Hypothalamus (tissue), 51 donors: ENCODE results near the gene CRHR2.

ENCODE experiments used
- DNase-seq, 51 donors: peaks; one replicate each; lab custom pipeline; 2025; lab: John Stamatoyannopoulos, UW

The CRHR2 gene

GRCh38 chr7:30683816-30684215 lies 1.6 kb upstream of the CRHR2 start:
- DNase-seq, result peak in 10 of 51 donors; percentile 3 to 34 (median 11)

- no peak for DNase-seq
Measured at GRCh38 chr7:30683306-30683705, 1.1 kb upstream of the CRHR2 start.

- no peak for DNase-seq
Measured at GRCh38 chr7:30681815-30682211, 443 bp downstream of the CRHR2 start.

- DNase-seq, result peak in 1 of 51 donors; percentile 17
Measured at GRCh38 chr7:30681331-30681797, 892 bp downstream of the CRHR2 start.

GRCh38 chr7:30679664-30680063 lies 2.6 kb downstream of the CRHR2 start:
- no peak for DNase-seq

GRCh38 chr7:30678805-30679204 lies 3.5 kb downstream of the CRHR2 start:
- DNase-seq, result no peak

- DNase-seq, result no peak
Measured at GRCh38 chr7:30674876-30675275, 7.4 kb downstream of the CRHR2 start.

- no peak for DNase-seq
Measured at GRCh38 chr7:30674420-30674819, 7.8 kb downstream of the CRHR2 start.

- no peak for DNase-seq
Measured at GRCh38 chr7:30671793-30672465, 10.3 kb downstream of the CRHR2 start.

GRCh38 chr7:30668102-30668501 lies 14.2 kb downstream of the CRHR2 start:
- DNase-seq, result no peak

- DNase-seq, result no peak
Measured at GRCh38 chr7:30667172-30667571, 15.1 kb downstream of the CRHR2 start.

GRCh38 chr7:30665449-30665848 lies 16.8 kb downstream of the CRHR2 start:
- no peak for DNase-seq

GRCh38 chr7:30665043-30665442 lies 17.2 kb downstream of the CRHR2 start:
- no peak for DNase-seq

- DNase-seq, result no peak
Measured at GRCh38 chr7:30664184-30664885, 17.9 kb downstream of the CRHR2 start.

GRCh38 chr7:30663414-30663813 lies 18.8 kb downstream of the CRHR2 start:
- no peak for DNase-seq

GRCh38 chr7:30662431-30662939 lies 19.8 kb downstream of the CRHR2 start:
- no peak for DNase-seq

- no peak for DNase-seq
Measured at GRCh38 chr7:30661926-30662325, 20.3 kb downstream of the CRHR2 start.

GRCh38 chr7:30660331-30661255 lies 21.7 kb downstream of the CRHR2 start:
- no peak for DNase-seq

GRCh38 chr7:30659312-30659711 lies 22.9 kb downstream of the CRHR2 start:
- DNase-seq, result no peak

- DNase-seq, result no peak
Measured at GRCh38 chr7:30658479-30659074, 23.7 kb downstream of the CRHR2 start.

GRCh38 chr7:30657131-30657530 lies 25.1 kb downstream of the CRHR2 start:
- no peak for DNase-seq
